Measurements from ENCODE around the gene KITLG. TPM values are rescaled to one million over a fixed set of nuclear protein-coding genes. Genes with fewer than 3 reads are reported as not detected.

KITLG gene
- total and polyA plus RNA-seq, 4 donors: 0.39 to 3.0 (median 0.86) TPM

DNA sequence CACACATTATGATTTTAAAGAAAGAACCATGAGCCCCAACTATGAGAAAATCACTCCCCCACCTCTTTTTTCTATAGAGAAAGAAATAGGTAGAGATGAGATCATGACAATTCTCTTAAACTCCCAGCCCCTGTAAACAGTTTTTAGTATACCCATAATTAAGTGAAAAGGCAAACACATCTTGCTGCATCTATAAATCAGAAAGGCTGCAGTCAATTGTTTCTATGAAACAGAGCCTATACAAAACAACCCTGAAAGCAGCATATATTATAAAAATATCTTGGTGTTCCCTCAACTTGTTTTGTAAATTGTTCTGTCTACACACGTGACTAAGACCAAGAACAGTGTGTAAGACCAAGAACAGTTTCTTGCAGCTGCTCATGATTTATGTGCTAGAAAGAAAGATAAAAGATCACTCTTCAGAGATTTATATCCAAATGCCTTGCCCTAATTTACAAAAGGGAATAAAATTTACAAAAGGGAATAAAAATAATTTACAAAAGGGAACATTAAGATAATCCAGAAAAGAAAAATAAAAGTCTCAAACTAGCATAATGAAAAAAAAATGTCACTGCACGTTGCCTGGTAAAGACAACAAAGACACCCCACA is 4.8 kb downstream of the KITLG start:
- no peak overlapping the region for H3K27ac ChIP-seq (ENCODE audit: low read depth in 1 of 2, low read length in 2 of 2)
- H3K4me1 ChIP-seq (ENCODE audit: control insufficient read depth in 4 of 4, insufficient read depth in 4 of 4, low read length in 3 of 4): peaks cover 0 to 16% (median 10%) of the 10 kb centered on the region in 4 donors

DNA sequence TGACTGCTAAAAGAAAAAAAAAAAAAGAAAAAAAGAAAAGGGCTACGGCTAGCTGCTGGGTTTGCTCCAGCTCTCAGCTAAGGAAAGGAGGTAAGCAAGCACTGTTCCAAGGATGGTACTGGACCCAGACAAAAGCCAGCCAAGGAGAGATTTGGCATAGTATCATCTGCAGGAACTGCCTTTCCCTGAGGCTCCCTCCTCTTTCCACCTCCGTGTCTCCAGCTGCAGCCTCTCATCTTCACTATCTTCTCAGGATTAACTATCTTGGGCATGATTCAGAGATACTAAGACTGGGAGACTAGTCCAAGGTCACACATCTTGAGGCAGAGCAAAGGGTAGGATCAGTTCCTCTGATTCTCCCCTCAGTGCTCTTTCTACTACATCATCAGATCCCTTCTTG is 6.0 kb downstream of the KITLG start:
- TF ChIP-seq FOXA2 (IDR thresholded peaks at IDR 0.05) (no peak), EGR1 (IDR thresholded peaks at IDR 0.05; ENCODE audit: low read depth in 2 of 2) (no peak), RXRA (IDR thresholded peaks at IDR 0.05) (no peak), MAX (IDR thresholded peaks at IDR 0.05) (no peak), RAD21 (IDR thresholded peaks at IDR 0.05) (no peak), TAF1 (conservative IDR thresholded peaks at IDR 0.05) (no peak), JUND (IDR thresholded peaks at IDR 0.05) (no peak), HNF4A (conservative IDR thresholded peaks at IDR 0.05) (no peak), FOXA1 (IDR thresholded peaks at IDR 0.05) (no peak), CTCF (IDR thresholded peaks at IDR 0.05; ENCODE audit: low read depth, low read length, missing input control) (no peak), HNF4G (IDR thresholded peaks at IDR 0.05) (no peak)
- TF ChIP-seq, protein P1, sequence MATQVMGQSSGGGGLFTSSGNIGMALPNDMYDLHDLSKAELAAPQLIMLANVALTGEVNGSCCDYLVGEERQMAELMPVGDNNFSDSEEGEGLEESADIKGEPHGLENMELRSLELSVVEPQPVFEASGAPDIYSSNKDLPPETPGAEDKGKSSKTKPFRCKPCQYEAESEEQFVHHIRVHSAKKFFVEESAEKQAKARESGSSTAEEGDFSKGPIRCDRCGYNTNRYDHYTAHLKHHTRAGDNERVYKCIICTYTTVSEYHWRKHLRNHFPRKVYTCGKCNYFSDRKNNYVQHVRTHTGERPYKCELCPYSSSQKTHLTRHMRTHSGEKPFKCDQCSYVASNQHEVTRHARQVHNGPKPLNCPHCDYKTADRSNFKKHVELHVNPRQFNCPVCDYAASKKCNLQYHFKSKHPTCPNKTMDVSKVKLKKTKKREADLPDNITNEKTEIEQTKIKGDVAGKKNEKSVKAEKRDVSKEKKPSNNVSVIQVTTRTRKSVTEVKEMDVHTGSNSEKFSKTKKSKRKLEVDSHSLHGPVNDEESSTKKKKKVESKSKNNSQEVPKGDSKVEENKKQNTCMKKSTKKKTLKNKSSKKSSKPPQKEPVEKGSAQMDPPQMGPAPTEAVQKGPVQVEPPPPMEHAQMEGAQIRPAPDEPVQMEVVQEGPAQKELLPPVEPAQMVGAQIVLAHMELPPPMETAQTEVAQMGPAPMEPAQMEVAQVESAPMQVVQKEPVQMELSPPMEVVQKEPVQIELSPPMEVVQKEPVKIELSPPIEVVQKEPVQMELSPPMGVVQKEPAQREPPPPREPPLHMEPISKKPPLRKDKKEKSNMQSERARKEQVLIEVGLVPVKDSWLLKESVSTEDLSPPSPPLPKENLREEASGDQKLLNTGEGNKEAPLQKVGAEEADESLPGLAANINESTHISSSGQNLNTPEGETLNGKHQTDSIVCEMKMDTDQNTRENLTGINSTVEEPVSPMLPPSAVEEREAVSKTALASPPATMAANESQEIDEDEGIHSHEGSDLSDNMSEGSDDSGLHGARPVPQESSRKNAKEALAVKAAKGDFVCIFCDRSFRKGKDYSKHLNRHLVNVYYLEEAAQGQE (IDR thresholded peaks at IDR 0.05): no peak
- Histone ChIP-seq H3K27ac (ENCODE audit: low read depth in 1 of 2, low read length in 2 of 2) (no peak overlapping the region), H3K27me3 (ENCODE audit: control insufficient read depth in 4 of 4, insufficient read depth in 4 of 4, low read length in 3 of 4) (no peaks in the 10 kb centered on the region), H3K4me3 (ENCODE audit: low read depth in 1 of 3, low read length in 3 of 3) (no peak overlapping the region), H3K9ac (ENCODE audit: low read depth in 1 of 2, low read length in 2 of 2) (no peak overlapping the region), H3K4me1 (ENCODE audit: control insufficient read depth in 4 of 4, insufficient read depth in 4 of 4, low read length in 3 of 4) (peaks cover 0 to 7% (median 4%) of the 10 kb centered on the region in 4 donors), H3K9me3 (ENCODE audit: control insufficient read depth in 4 of 4, low read length in 3 of 4) (no peaks in the 10 kb centered on the region), H3K36me3 (ENCODE audit: control insufficient read depth in 4 of 4, insufficient read depth in 3 of 4, low read depth in 1 of 4, low read length in 3 of 4) (no peaks in the 10 kb centered on the region)
- WGBS: 72% methylated on average over 2 of the region's 2 CpGs
- no peak for DNase-seq (ENCODE audit: low spot score)

More for the DNA sequence above, 4.8 kb downstream of the KITLG start:
- 77% methylated on average over 2 of the region's 2 CpGs for WGBS
- Histone ChIP-seq H3K9me3 (ENCODE audit: control insufficient read depth in 4 of 4, low read length in 3 of 4) (no peaks in the 10 kb centered on the region), H3K36me3 (ENCODE audit: control insufficient read depth in 4 of 4, insufficient read depth in 3 of 4, low read depth in 1 of 4, low read length in 3 of 4) (no peaks in the 10 kb centered on the region), H3K9ac (ENCODE audit: low read depth in 1 of 2, low read length in 2 of 2) (no peak overlapping the region), H3K27me3 (ENCODE audit: control insufficient read depth in 4 of 4, insufficient read depth in 4 of 4, low read length in 3 of 4) (no peaks in the 10 kb centered on the region), H3K4me3 (ENCODE audit: low read depth in 1 of 3, low read length in 3 of 3) (no peak overlapping the region)
- no peak for DNase-seq (ENCODE audit: low spot score)
- TF ChIP-seq HNF4G (IDR thresholded peaks at IDR 0.05): no peak
- no peak for TF ChIP-seq MAX (IDR thresholded peaks at IDR 0.05)
- no peak for TF ChIP-seq ATF3 (IDR thresholded peaks at IDR 0.05)
- TF ChIP-seq RAD21 (IDR thresholded peaks at IDR 0.05): no peak
- TF ChIP-seq RXRA (IDR thresholded peaks at IDR 0.05): no peak
- TF ChIP-seq TAF1 (conservative IDR thresholded peaks at IDR 0.05): no peak
